ENCODE data around the gene MPDZ.

Gene MPDZ

GRCh38 chr9:13175732-13176131 is 103.8 kb downstream of the MPDZ start:
- DNase-seq = no peak

GRCh38 chr9:13174906-13175639 is 104.4 kb downstream of the MPDZ start:
- DNase-seq = no peak

GRCh38 chr9:13173553-13173952 is 105.9 kb downstream of the MPDZ start:
- no peak for DNase-seq

- DNase-seq = no peak
Measured at GRCh38 chr9:13171261-13171660, 108.2 kb downstream of the MPDZ start.

- no peak for DNase-seq
Measured at GRCh38 chr9:13166996-13167395, 112.5 kb downstream of the MPDZ start.

GRCh38 chr9:13165956-13166355 is 113.5 kb downstream of the MPDZ start:
- DNase-seq = no peak

- no peak for DNase-seq
Measured at GRCh38 chr9:13165236-13165945, 114.1 kb downstream of the MPDZ start.

GRCh38 chr9:13163946-13164345 is 115.5 kb downstream of the MPDZ start:
- no peak for DNase-seq

- no peak for DNase-seq
Measured at GRCh38 chr9:13163287-13163686, 116.2 kb downstream of the MPDZ start.

GRCh38 chr9:13160051-13160450 is 119.4 kb downstream of the MPDZ start:
- DNase-seq = no peak

GRCh38 chr9:13158986-13159385 is 120.5 kb downstream of the MPDZ start:
- DNase-seq = no peak

GRCh38 chr9:13151489-13151888 is 128.0 kb downstream of the MPDZ start:
- DNase-seq = no peak

GRCh38 chr9:13149454-13149853 is 130.0 kb downstream of the MPDZ start:
- DNase-seq = no peak

- DNase-seq = no peak
Measured at GRCh38 chr9:13146840-13147239, 132.7 kb downstream of the MPDZ start.

- DNase-seq = no peak
Measured at GRCh38 chr9:13145340-13145739, 134.2 kb downstream of the MPDZ start.

- DNase-seq = no peak
Measured at GRCh38 chr9:13144166-13144775, 135.2 kb downstream of the MPDZ start.

GRCh38 chr9:13143281-13143680 is 136.2 kb downstream of the MPDZ start:
- DNase-seq = peak in 4 of 14 donors; percentile 4 to 37 (median 15)

GRCh38 chr9:13142776-13143175 is 136.7 kb downstream of the MPDZ start:
- no peak for DNase-seq

GRCh38 chr9:13141629-13142028 is 137.9 kb downstream of the MPDZ start:
- no peak for DNase-seq

GRCh38 chr9:13140843-13141592 is 138.5 kb downstream of the MPDZ start:
- DNase-seq = no peak

- peak in 8 of 14 donors; percentile 12 to 53 (median 23) for DNase-seq
Measured at GRCh38 chr9:13139641-13140171, 139.8 kb downstream of the MPDZ start.

GRCh38 chr9:13137426-13137825 is 142.1 kb downstream of the MPDZ start:
- DNase-seq = no peak

- DNase-seq = no peak
Measured at GRCh38 chr9:13131991-13132390, 147.5 kb downstream of the MPDZ start.
